ENCODE measurements around the gene CD163L1. TPM values are rescaled to one million over a fixed set of nuclear protein-coding genes. Genes with fewer than 3 reads are reported as not detected.

Gene CD163L1
- total and polyA plus RNA-seq, 2 donors (not counting 1 experiment from before 2014, with no cell fraction given) = 0.33 to 0.78 TPM

- Histone ChIP-seq H3K27me3 (ENCODE audit: control insufficient read depth, insufficient read depth, low read length) (no peaks in the 10 kb centered on the region), H4K20me1 (ENCODE audit: control insufficient read depth, extremely low read depth, insufficient read depth, low read length) (no peaks in the 10 kb centered on the region)
- DNase-seq (ENCODE audit: low read depth in 2 of 2) = no peak
Observed at GRCh38 chr12:7485095-7485494, 41.1 kb upstream of the CD163L1 start.

GRCh38 chr12:7483343-7483742 lies 39.4 kb upstream of the CD163L1 start:
- TF ChIP-seq CTCF (conservative IDR thresholded peaks at IDR 0.05 in 1 of 2, IDR thresholded peaks at IDR 0.05 in 1 of 2; ENCODE audit: low read depth in 1 of 2, low read length in 2 of 2) = no peak
- TF ChIP-seq EZH2 (IDR thresholded peaks at IDR 0.05; ENCODE audit: low read length, missing control alignments) = no peak
- no peaks in the 10 kb centered on the region for H3K9me3 ChIP-seq (ENCODE audit: control insufficient read depth, insufficient read depth, low read depth, low read length)
- no peaks in the 10 kb centered on the region for H3K36me3 ChIP-seq (ENCODE audit: control insufficient read depth, insufficient read depth, low read length)
- no peak for DNase-seq (ENCODE audit: low read depth in 2 of 2)
- H2AFZ ChIP-seq (ENCODE audit: low read length) = no peak overlapping the region
- H3K4me2 ChIP-seq (ENCODE audit: extremely low read depth, insufficient read depth, low read length) = no peak overlapping the region
- H3K4me1 ChIP-seq (ENCODE audit: control insufficient read depth, extremely low read depth, insufficient read depth, low read length) = no peaks in the 10 kb centered on the region
- no peak overlapping the region for H3K4me3 ChIP-seq (replicated peaks in 1 of 4; ENCODE audit: control extremely low read depth in 1 of 4, insufficient read depth in 1 of 4, low read depth in 3 of 4, low read length in 4 of 4)
- no peaks in the 10 kb centered on the region for H3K27me3 ChIP-seq (ENCODE audit: control insufficient read depth, insufficient read depth, low read length)
- no peaks in the 10 kb centered on the region for H4K20me1 ChIP-seq (ENCODE audit: control insufficient read depth, extremely low read depth, insufficient read depth, low read length)
- no peaks in the 10 kb centered on the region for H3K79me2 ChIP-seq (ENCODE audit: control insufficient read depth, insufficient read depth, low read length)
- no peak overlapping the region for H3K27ac ChIP-seq (ENCODE audit: insufficient read depth, low read length)
- no peak overlapping the region for H3K9ac ChIP-seq (ENCODE audit: insufficient read depth, low read length)

More at GRCh38 chr12:7485095-7485494, 41.1 kb upstream of the CD163L1 start:
- TF ChIP-seq EZH2 (IDR thresholded peaks at IDR 0.05; ENCODE audit: low read length, missing control alignments) (no peak), CTCF (conservative IDR thresholded peaks at IDR 0.05 in 1 of 2, IDR thresholded peaks at IDR 0.05 in 1 of 2; ENCODE audit: low read depth in 1 of 2, low read length in 2 of 2) (no peak)
- Histone ChIP-seq H3K36me3 (ENCODE audit: control insufficient read depth, insufficient read depth, low read length) (no peaks in the 10 kb centered on the region), H3K79me2 (ENCODE audit: control insufficient read depth, insufficient read depth, low read length) (no peaks in the 10 kb centered on the region), H3K9me3 (ENCODE audit: control insufficient read depth, insufficient read depth, low read depth, low read length) (no peaks in the 10 kb centered on the region), H2AFZ (ENCODE audit: low read length) (no peak overlapping the region), H3K4me2 (ENCODE audit: extremely low read depth, insufficient read depth, low read length) (no peak overlapping the region), H3K27ac (ENCODE audit: insufficient read depth, low read length) (no peak overlapping the region), H3K4me3 (replicated peaks in 1 of 4; ENCODE audit: control extremely low read depth in 1 of 4, insufficient read depth in 1 of 4, low read depth in 3 of 4, low read length in 4 of 4) (no peak overlapping the region), H3K9ac (ENCODE audit: insufficient read depth, low read length) (no peak overlapping the region), H3K4me1 (ENCODE audit: control insufficient read depth, extremely low read depth, insufficient read depth, low read length) (no peaks in the 10 kb centered on the region)

- Histone ChIP-seq H3K9ac (ENCODE audit: insufficient read depth, low read length) (no peak overlapping the region), H3K27me3 (ENCODE audit: control insufficient read depth, insufficient read depth, low read length) (no peaks in the 10 kb centered on the region), H3K4me3 (replicated peaks in 1 of 4; ENCODE audit: control extremely low read depth in 1 of 4, insufficient read depth in 1 of 4, low read depth in 3 of 4, low read length in 4 of 4) (no peak overlapping the region), H3K79me2 (ENCODE audit: control insufficient read depth, insufficient read depth, low read length) (no peaks in the 10 kb centered on the region), H2AFZ (ENCODE audit: low read length) (no peak overlapping the region), H4K20me1 (ENCODE audit: control insufficient read depth, extremely low read depth, insufficient read depth, low read length) (no peaks in the 10 kb centered on the region), H3K9me3 (ENCODE audit: control insufficient read depth, insufficient read depth, low read depth, low read length) (no peaks in the 10 kb centered on the region), H3K4me1 (ENCODE audit: control insufficient read depth, extremely low read depth, insufficient read depth, low read length) (no peaks in the 10 kb centered on the region), H3K4me2 (ENCODE audit: extremely low read depth, insufficient read depth, low read length) (no peak overlapping the region), H3K36me3 (ENCODE audit: control insufficient read depth, insufficient read depth, low read length) (no peaks in the 10 kb centered on the region), H3K27ac (ENCODE audit: insufficient read depth, low read length) (no peak overlapping the region)
- TF ChIP-seq EZH2 (IDR thresholded peaks at IDR 0.05; ENCODE audit: low read length, missing control alignments) (no peak), CTCF (conservative IDR thresholded peaks at IDR 0.05 in 1 of 2, IDR thresholded peaks at IDR 0.05 in 1 of 2; ENCODE audit: low read depth in 1 of 2, low read length in 2 of 2) (no peak)
- no peak for DNase-seq (ENCODE audit: low read depth in 2 of 2)
Observed at GRCh38 chr12:7479771-7480170, 35.8 kb upstream of the CD163L1 start.

All from fibroblast of lung (primary cell).